Measurements from ENCODE around the gene DLD.
"Not testable (repeated sequence)": the region's sequence is repeated elsewhere in the genome, so short reads cannot be mapped to it uniquely, and the experiment has no call there.

The DLD gene

GRCh38 chr7:107917763-107918651 lies 27.0 kb downstream of the DLD start:
- DNase-seq (ENCODE audit: low read depth): no peak

DNA sequence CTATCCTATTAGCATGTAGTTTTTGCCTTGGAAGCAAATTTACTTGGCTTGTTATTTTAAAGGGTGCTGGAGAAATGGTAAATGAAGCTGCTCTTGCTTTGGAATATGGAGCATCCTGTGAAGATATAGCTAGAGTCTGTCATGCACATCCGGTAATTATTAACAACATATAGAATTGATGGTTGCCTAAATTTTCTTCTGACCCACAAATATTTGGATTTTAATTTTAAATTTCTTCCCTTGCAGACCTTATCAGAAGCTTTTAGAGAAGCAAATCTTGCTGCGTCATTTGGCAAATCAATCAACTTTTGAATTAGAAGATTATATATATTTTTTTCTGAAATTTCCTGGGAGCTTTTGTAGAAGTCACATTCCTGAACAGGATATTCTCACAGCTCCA lies 28.0 kb downstream of the DLD start:
- DNase-seq (ENCODE audit: low read depth): no peak

GRCh38 chr7:107920048-107920772 lies 29.2 kb downstream of the DLD start:
- no peak for DNase-seq (ENCODE audit: low read depth)

DNA sequence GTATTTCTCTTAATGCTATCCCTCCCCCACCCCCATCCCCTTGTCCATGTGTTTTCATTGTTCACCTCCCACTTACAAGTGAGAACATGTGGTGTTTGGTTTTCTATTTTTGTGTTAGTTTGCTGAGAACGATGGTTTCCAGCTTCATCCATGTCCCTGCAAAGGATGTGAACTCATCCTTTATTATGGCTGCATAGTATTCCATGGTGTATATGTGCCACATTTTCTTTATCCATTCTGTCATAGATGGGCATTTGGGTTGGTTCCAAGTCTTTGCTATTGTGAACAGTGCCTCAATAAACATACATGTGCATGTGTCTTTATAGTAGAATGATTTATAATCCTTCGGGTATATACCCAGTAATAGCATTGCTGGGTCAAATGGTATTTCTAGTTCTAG lies 30.8 kb downstream of the DLD start:
- not testable (repeated sequence) for DNase-seq (ENCODE audit: low read depth)

- no peak for DNase-seq (ENCODE audit: low read depth)
Observed at GRCh38 chr7:107922886-107923285, 31.9 kb downstream of the DLD start.

DNA sequence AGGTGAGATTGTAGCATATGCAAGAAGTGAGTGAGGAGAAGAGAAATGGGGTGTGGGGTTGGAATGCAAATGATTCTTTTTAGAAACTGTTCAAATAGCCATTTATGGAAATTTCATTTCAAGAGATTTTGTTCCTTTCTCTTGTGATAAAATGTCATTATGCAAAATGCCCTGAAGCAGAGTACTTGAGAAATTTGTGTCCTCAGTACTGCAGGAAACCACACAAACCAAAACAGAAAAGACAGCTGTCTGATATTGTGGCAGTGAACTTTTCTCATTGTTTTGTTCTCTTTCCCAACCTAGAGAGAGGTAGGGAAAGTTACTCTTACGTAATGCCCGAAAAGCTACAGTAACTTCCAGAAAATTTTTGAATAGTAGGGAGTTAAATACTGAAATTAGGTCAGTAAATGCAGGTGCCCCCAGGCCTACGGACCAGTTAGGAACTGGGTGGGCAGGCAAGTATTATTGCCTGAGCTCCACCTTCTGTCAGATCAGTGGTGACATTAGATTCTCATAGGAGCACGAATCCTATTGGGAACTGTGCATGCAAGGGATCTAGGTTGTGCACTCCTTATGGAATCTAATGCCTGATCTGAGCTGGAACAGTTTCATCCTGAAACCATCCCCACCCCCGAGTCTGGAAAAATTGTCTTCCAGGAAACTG lies 34.0 kb downstream of the DLD start:
- DNase-seq (ENCODE audit: low read depth): no peak

- DNase-seq (ENCODE audit: low read depth): no peak
Observed at GRCh38 chr7:107926481-107926880, 35.5 kb downstream of the DLD start.

DNA sequence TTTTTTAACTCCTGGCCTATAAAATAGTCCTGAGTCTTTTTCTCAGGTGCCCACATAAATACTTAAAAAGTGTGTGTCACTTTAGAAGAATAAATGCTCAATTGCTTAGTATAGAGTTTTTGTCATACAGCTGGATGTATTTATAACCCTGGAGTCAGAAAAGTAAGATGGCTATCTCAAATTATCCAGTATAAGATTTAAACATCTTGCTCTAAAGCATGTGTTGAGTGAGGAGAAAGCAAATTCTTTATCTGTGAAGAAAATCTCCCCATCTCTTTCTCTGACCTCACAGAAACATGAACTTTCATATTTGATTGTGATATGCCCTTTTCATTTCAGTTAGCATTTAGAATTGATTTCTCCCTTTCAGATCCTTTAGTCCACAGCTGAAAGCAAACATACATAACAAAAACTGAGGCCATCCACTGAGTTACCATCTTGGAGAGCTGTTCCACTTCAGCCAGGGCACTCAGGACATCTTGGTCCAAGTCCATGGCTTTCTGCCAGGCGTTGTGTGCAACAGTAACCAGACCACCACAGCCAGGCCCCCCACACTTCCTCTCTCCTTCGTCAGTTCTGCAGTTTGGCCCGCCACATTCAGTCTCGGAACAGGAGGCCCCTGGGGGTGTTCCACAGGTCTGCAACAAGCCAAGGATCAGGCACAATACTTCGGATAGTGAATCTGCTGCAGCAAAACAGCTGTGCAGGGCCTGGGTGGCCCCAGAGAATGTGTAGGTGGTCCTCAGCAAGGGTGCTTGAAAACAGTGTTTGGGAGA lies 40.9 kb downstream of the DLD start:
- no peak for DNase-seq (ENCODE audit: low read depth)

- DNase-seq (ENCODE audit: low read depth): no peak
Observed at GRCh38 chr7:107932805-107933204, 41.8 kb downstream of the DLD start.

DNA sequence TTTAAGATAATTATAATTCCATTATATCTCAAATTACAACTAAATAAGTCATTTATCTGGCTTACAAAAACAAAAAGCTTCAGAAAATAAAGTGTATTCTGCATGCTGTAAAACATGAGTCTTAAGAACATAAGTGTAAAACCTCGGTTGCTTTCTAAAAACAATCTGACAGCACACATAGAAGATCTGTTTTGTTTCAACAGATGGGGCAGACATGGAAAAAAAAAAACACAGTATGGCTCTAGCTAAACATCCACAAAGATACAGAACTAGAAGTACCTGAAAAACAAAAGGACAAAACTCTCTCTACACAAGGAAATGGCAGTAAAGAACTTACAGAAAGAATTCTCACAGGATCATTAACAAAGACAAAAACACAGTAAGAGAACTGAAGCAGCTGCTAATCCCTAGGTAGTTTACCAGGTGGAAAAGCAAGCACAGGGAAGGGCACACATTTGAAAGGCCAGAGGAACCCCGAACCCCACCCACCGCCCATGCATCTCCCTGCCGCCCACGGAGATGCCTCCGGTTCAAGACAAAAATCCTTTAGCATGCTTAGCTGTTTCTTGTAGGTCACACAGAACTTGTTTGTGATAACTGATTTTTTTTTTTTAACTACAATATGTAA lies 42.5 kb downstream of the DLD start:
- DNase-seq (ENCODE audit: low read depth): no peak

GRCh38 chr7:107934991-107935770 lies 44.2 kb downstream of the DLD start:
- DNase-seq (ENCODE audit: low read depth): no peak

DNA sequence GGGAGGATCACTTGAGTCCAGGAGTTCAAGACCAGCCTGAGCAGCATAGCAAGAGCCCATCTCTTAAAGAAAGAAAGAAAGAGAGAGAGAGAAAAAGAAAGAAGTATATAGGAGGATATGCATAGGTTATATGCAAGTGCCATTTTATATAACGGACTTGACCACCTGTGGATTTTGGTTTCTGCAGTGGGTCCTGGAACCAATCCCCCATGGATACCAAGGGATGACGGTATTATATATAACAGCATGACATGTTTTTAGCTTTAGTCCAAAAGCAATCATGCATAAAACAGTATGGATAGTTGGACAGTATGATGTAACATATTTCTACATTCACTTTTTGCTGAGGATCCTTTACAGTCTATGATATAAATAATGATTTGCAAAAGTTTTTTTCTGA lies 45.3 kb downstream of the DLD start:
- DNase-seq (ENCODE audit: low read depth): no peak

- DNase-seq (ENCODE audit: low read depth): no peak
Observed at GRCh38 chr7:107937531-107937930, 46.5 kb downstream of the DLD start.

GRCh38 chr7:107938456-107939250 lies 47.7 kb downstream of the DLD start:
- no peak for DNase-seq (ENCODE audit: low read depth)

GRCh38 chr7:107939573-107940489 lies 48.8 kb downstream of the DLD start:
- DNase-seq (ENCODE audit: low read depth): no peak

GRCh38 chr7:107940951-107941350 lies 50.0 kb downstream of the DLD start:
- DNase-seq (ENCODE audit: low read depth): no peak

DNA sequence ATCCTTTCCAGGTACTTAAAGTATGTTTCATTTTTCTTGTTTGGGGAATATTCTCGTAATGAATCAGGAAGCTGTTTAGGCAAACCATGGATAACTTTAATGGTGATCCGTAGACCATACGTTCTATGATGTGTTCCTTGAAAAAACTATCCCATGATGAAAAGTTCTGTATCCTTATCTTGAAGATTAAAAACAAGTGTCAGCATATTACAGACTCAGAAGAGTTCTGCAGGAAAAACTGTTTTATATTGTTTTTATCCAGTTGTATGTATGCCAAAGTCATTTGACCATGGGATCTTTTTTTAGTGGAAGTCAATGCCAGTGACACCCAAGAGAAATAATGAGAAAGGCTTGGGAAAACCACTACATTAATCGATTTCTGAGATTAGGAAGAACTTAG lies 52.0 kb downstream of the DLD start:
- DNase-seq (ENCODE audit: low read depth): no peak

DNA sequence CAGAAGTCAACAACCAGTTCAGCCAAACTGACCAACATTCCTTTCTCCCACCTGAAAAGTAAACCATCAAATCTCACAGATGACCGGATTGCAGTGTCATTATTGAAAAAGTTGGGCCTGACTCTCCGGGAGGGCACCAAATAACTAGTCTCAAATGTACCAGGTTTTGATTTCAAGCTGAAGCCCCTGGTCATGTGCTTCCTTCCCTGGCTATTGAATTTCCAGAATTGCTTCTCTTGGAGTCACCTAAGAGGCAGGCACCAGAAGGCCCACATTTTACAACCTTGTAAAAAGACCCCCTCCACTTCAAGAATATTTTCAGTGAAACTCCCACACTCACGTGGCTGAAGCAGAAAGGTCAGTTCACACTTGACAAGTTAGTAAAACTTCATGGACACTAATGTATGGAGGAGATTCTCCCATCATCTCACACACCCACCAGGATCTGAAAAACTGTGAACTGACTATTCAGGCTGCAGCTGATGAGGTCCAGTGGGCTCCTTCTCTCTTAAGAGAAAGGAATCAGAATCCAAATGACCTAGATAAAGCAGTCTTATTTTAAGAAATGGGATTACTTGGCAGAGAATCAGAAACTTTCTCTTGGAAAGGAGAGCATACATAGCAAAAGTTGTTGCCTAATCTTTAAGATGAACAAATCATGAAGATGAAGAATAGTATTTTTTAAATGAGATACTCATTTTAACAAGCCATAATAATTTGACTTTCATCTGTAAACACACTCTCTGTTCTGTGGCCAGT lies 53.6 kb downstream of the DLD start:
- no peak for DNase-seq (ENCODE audit: low read depth)
